Measurements from ENCODE around the gene DIPK1A.
A peak's percentile ranks its signal among the peaks of the same experiment; 100 is the strongest.

Gene DIPK1A

GRCh38 chr1:92797961-92798360 is 163.3 kb downstream of the DIPK1A start:
- DNase-seq (ENCODE audit: low spot score), result no peak

DNA sequence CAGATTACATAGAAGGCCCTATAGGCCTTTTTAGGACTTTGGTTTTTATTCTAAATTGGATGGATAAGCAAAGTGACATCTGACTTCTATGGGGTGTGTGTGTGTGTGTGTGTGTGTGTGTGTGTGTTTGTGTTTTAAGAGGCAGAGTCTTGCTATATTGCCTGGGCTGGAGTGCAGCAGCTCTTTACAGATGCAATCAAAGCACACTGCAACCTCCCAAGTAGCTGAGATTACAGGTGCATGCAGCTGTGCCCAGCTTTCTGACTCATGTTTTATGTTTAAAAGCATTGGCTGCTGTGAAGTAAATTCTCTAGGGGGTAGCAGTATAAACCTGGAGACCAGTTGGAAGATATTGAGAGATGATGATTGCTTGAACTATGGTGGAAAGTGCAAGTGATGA is 164.0 kb downstream of the DIPK1A start:
- DNase-seq (ENCODE audit: low spot score), result no peak

GRCh38 chr1:92795166-92795565 is 166.1 kb downstream of the DIPK1A start:
- DNase-seq (ENCODE audit: low spot score), result no peak

DNA sequence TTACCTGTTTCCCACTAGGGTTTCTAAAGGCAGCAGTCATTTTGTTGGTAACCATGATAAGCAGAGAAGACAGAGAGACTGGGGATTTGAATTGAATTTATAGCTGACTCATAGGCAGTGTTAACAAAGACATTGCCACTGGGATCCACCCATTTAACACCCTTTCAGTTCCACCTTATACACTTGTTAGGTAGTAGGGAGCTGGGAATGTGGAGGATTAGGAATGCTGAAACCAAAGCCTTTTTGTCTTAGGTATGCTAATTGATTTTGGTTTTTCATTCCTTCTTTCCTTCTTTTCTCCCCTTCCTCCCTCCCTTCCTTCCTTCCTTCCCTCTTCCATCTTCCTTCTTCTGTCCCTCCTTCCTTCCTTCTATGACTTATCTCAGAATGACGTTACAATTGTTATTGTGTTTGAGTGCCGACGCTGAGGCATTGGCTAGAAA is 168.9 kb downstream of the DIPK1A start:
- DNase-seq (ENCODE audit: low spot score), result peak; percentile 33

Data from iPS-NIHi11 (cell line).